ENCODE measurements around the gene CSTA.

Gene CSTA

GRCh38 chr3:122342803-122343202, 17.8 kb downstream of the CSTA start:
- no peaks in the 10 kb centered on the region for H3K9me3 ChIP-seq
- no peaks in the 10 kb centered on the region for H3K36me3 ChIP-seq
- no peak for TF ChIP-seq CTCF (IDR thresholded peaks at IDR 0.05)
- no peaks in the 10 kb centered on the region for H3K27me3 ChIP-seq
- no peak overlapping the region for H3K4me3 ChIP-seq
- no peaks in the 10 kb centered on the region for H3K4me1 ChIP-seq
- DNase-seq: no peak
- no peak overlapping the region for H3K27ac ChIP-seq
- intact Hi-C loops (cut with DNase I; ENCODE audit: low total_unique reads): no loop called here

- Histone ChIP-seq H3K36me3 (no peaks in the 10 kb centered on the region), H3K27me3 (no peaks in the 10 kb centered on the region), H3K27ac (no peak overlapping the region), H3K4me3 (no peak overlapping the region), H3K4me1 (no peaks in the 10 kb centered on the region), H3K9me3 (no peaks in the 10 kb centered on the region)
- TF ChIP-seq CTCF (IDR thresholded peaks at IDR 0.05): no peak
- intact Hi-C loops (cut with DNase I; ENCODE audit: low total_unique reads): no loop called here
- no peak for DNase-seq
Measured at GRCh38 chr3:122343654-122344053, 18.6 kb downstream of the CSTA start.

GRCh38 chr3:122349171-122349570, 24.1 kb downstream of the CSTA start:
- no peaks in the 10 kb centered on the region for H3K4me1 ChIP-seq

GRCh38 chr3:122350814-122351418, 25.9 kb downstream of the CSTA start:
- no peak for TF ChIP-seq CTCF (IDR thresholded peaks at IDR 0.05)
- no peak overlapping the region for H3K27ac ChIP-seq
- no peaks in the 10 kb centered on the region for H3K36me3 ChIP-seq
- no peaks in the 10 kb centered on the region for H3K9me3 ChIP-seq
- DNase-seq: no peak
- H3K27me3 ChIP-seq: no peaks in the 10 kb centered on the region
- H3K4me3 ChIP-seq: no peak overlapping the region
- intact Hi-C loops (cut with DNase I; ENCODE audit: low total_unique reads): no loop called here
- no peaks in the 10 kb centered on the region for H3K4me1 ChIP-seq

More at GRCh38 chr3:122349171-122349570, 24.1 kb downstream of the CSTA start:
- Histone ChIP-seq H3K27ac (no peak overlapping the region), H3K4me3 (no peak overlapping the region), H3K9me3 (no peaks in the 10 kb centered on the region), H3K36me3 (no peaks in the 10 kb centered on the region), H3K27me3 (no peaks in the 10 kb centered on the region)
- intact Hi-C loops (cut with DNase I; ENCODE audit: low total_unique reads): no loop called here
- no peak for DNase-seq
- TF ChIP-seq CTCF (IDR thresholded peaks at IDR 0.05): no peak

DNA sequence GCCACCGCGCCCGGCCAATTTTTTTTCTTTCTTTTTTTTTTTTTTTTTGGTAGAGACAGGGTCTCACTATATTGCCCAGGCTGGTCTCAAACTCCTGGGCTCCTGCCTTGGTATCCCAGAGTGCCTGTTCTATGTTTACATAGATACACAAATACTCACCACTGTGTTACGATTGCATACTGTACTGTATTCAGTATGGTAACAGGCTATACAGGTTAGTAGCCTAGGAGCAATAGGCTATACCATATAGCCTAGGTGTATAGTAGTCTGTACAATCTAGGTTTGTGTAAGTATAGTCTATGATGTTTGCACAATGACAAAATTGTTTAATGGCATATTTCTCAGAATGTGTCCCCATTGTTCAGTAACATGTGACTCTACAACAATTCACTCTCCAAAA, 26.6 kb downstream of the CSTA start:
- H3K9me3 ChIP-seq: no peaks in the 10 kb centered on the region
- H3K4me1 ChIP-seq: no peaks in the 10 kb centered on the region
- H3K27me3 ChIP-seq: no peaks in the 10 kb centered on the region
- H3K27ac ChIP-seq: no peak overlapping the region
- no peak for TF ChIP-seq CTCF (IDR thresholded peaks at IDR 0.05)
- intact Hi-C loops (cut with DNase I; ENCODE audit: low total_unique reads): no loop called here
- no peak for DNase-seq
- no peak overlapping the region for H3K4me3 ChIP-seq
- no peaks in the 10 kb centered on the region for H3K36me3 ChIP-seq

- DNase-seq: no peak
- intact Hi-C loops (cut with DNase I; ENCODE audit: low total_unique reads): no loop called here
- Histone ChIP-seq H3K4me1 (no peaks in the 10 kb centered on the region), H3K27me3 (no peaks in the 10 kb centered on the region), H3K36me3 (peaks cover under 1 to 11% (median 2%) of the 10 kb centered on the region in 3 donors), H3K27ac (no peak overlapping the region), H3K4me3 (no peak overlapping the region), H3K9me3 (no peaks in the 10 kb centered on the region)
- TF ChIP-seq CTCF (IDR thresholded peaks at IDR 0.05): no peak
Measured at GRCh38 chr3:122353215-122353614, 28.2 kb downstream of the CSTA start.

All from tibial artery (tissue), 4 donors.